Measurements from ENCODE around the gene CDH1. TPM values are rescaled to one million over a fixed set of nuclear protein-coding genes. Genes with fewer than 3 reads are reported as not detected.
"Not testable (repeated sequence)": the region's sequence is repeated elsewhere in the genome, so short reads cannot be mapped to it uniquely, and the experiment has no call there.

Gene CDH1
- total RNA-seq, 2 donors from 2014 or later: not detected

GRCh38 chr16:68826652-68827051, 89.6 kb downstream of the CDH1 start:
- no peak for DNase-seq (ENCODE audit: low spot score)
- intact Hi-C loops (cut with DNase I): loop anchor here in 1 of 2 donors (10.0 kb wide), 1 partner anchor 142 kb away; no protein-coding TSS in a partner anchor

- no peak for DNase-seq (ENCODE audit: low spot score)
These were observed 96.2 kb downstream of the CDH1 start for GRCh38 chr16:68833251-68833650.

GRCh38 chr16:68834550-68834949, 97.5 kb downstream of the CDH1 start:
- intact Hi-C loops (cut with DNase I): no loop called here
- no peak for DNase-seq (ENCODE audit: low spot score)

More at GRCh38 chr16:68833251-68833650, 96.2 kb downstream of the CDH1 start:
- intact Hi-C loops (cut with DNase I): no loop called here

- intact Hi-C loops (cut with DNase I): no loop called here
- no peak for DNase-seq (ENCODE audit: low spot score)
These were observed 98.9 kb downstream of the CDH1 start for GRCh38 chr16:68835970-68836369.

GRCh38 chr16:68839831-68840230, 102.7 kb downstream of the CDH1 start:
- intact Hi-C loops (cut with DNase I): no loop called here
- no peak for DNase-seq (ENCODE audit: low spot score)

- intact Hi-C loops (cut with DNase I): not testable (repeated sequence)
These were observed 105.9 kb downstream of the CDH1 start for GRCh38 chr16:68842964-68843481.

GRCh38 chr16:68843482-68844210, 106.6 kb downstream of the CDH1 start, which contains the start of gene TANGO6:
Gene TANGO6 (plus strand): TSS chr16:68843531. CDS start chr16:68843618, 87 bp downstream.
- DNase-seq (ENCODE audit: low spot score): peak; percentile 96
- intact Hi-C loops (cut with DNase I): no loop called here

More at GRCh38 chr16:68842964-68843481, 105.9 kb downstream of the CDH1 start:
- DNase-seq (ENCODE audit: low spot score): not testable (repeated sequence)

GRCh38 chr16:68844211-68844564, 107.1 kb downstream of the CDH1 start:
- intact Hi-C loops (cut with DNase I): no loop called here

GRCh38 chr16:68848786-68849185, 111.7 kb downstream of the CDH1 start:
- intact Hi-C loops (cut with DNase I): no loop called here

More at GRCh38 chr16:68844211-68844564, 107.1 kb downstream of the CDH1 start:
- no peak for DNase-seq (ENCODE audit: low spot score)

GRCh38 chr16:68850481-68850880, 113.4 kb downstream of the CDH1 start:
- DNase-seq (ENCODE audit: low spot score): no peak
- intact Hi-C loops (cut with DNase I): loop anchor here (5.0 to 10.0 kb wide), 2 partner anchors 262 to 264 kb away; no protein-coding TSS in a partner anchor

More at GRCh38 chr16:68848786-68849185, 111.7 kb downstream of the CDH1 start:
- no peak for DNase-seq (ENCODE audit: low spot score)

- no peak for DNase-seq (ENCODE audit: low spot score)
- intact Hi-C loops (cut with DNase I): loop anchor here (5.0 to 10.0 kb wide), 2 partner anchors 261 to 263 kb away; no protein-coding TSS in a partner anchor
These were observed 114.5 kb downstream of the CDH1 start for GRCh38 chr16:68851601-68852000.

- no peak for DNase-seq (ENCODE audit: low spot score)
- intact Hi-C loops (cut with DNase I): loop anchor here in 1 of 2 donors (10.0 kb wide), 1 partner anchor 257 kb away; no protein-coding TSS in a partner anchor
These were observed 120.4 kb downstream of the CDH1 start for GRCh38 chr16:68857479-68857878.

GRCh38 chr16:68859828-68860227, 122.7 kb downstream of the CDH1 start:
- intact Hi-C loops (cut with DNase I): loop anchor here in 1 of 2 donors (10.0 kb wide), 1 partner anchor 255 kb away; no protein-coding TSS in a partner anchor

GRCh38 chr16:68860978-68861892, 124.1 kb downstream of the CDH1 start:
- DNase-seq (ENCODE audit: low spot score): no peak
- intact Hi-C loops (cut with DNase I): no loop called here

More at GRCh38 chr16:68859828-68860227, 122.7 kb downstream of the CDH1 start:
- DNase-seq (ENCODE audit: low spot score): no peak

GRCh38 chr16:68866933-68867332, 129.8 kb downstream of the CDH1 start:
- intact Hi-C loops (cut with DNase I): no loop called here
- DNase-seq (ENCODE audit: low spot score): no peak

- no peak for DNase-seq (ENCODE audit: low spot score)
- intact Hi-C loops (cut with DNase I): no loop called here
These were observed 132.5 kb downstream of the CDH1 start for GRCh38 chr16:68869492-68870088.

GRCh38 chr16:68873635-68874471, 136.8 kb downstream of the CDH1 start:
- no peak for DNase-seq (ENCODE audit: low spot score)
- intact Hi-C loops (cut with DNase I): no loop called here

- no peak for DNase-seq (ENCODE audit: low spot score)
- intact Hi-C loops (cut with DNase I): no loop called here
These were observed 138.8 kb downstream of the CDH1 start for GRCh38 chr16:68875871-68876270.

Measured in posterior vena cava (tissue), 2 donors.